Skeletal muscle tissue (tissue), 4 donors: ENCODE results near the gene ANO7. TPM values are rescaled to one million over a fixed set of nuclear protein-coding genes. Genes with fewer than 3 reads are reported as not detected.

Source experiments
- H3K27ac ChIP-seq: one replicate; pipeline ENCODE4 v1.7.0; 2013; ENCODE audit warnings: mild to moderate bottlenecking, low read depth, low read length, inconsistent platforms
- H3K27me3 ChIP-seq, 3 donors: one replicate each; pipeline ENCODE4 v1.7.0; 2013; ENCODE audit warnings: low read length in 3 of 3; ENCODE audit not compliant: control insufficient read depth in 3 of 3, insufficient read depth in 3 of 3
- H3K36me3 ChIP-seq, 3 donors: one replicate each; pipeline ENCODE4 v1.7.0; 2013; ENCODE audit warnings: low read length in 3 of 3; ENCODE audit not compliant: control insufficient read depth in 3 of 3, insufficient read depth in 3 of 3
- H3K4me1 ChIP-seq, 3 donors: one replicate each; pipeline ENCODE4 v1.7.0; 2013; ENCODE audit warnings: low read length in 3 of 3, mild to moderate bottlenecking in 3 of 3; ENCODE audit not compliant: control insufficient read depth in 3 of 3, insufficient read depth in 3 of 3
- H3K4me3 ChIP-seq, 3 donors: one replicate each; pipeline ENCODE4 v1.7.0; 2013; ENCODE audit warnings: low read length in 3 of 3
- H3K9ac ChIP-seq, 3 donors: one replicate each; pipeline ENCODE4 v1.7.0; 2013; ENCODE audit warnings: low read length in 3 of 3, mild to moderate bottlenecking in 3 of 3, moderate library complexity in 2 of 3, low read depth in 1 of 3
- H3K9me3 ChIP-seq, 3 donors: one replicate each; pipeline ENCODE4 v1.7.0; 2013; ENCODE audit warnings: low read length in 3 of 3; ENCODE audit not compliant: control insufficient read depth in 3 of 3
- total RNA-seq: library from RNA; depleted of rRNA; stranded (reverse); fragments of >200 nt; gene quantifications from one replicate; pipeline ENCODE4 v1.2.3, GENCODE V29; 2014
- donor health status: Osteomylitis.

The ANO7 gene
- total RNA-seq, 1 donor from 2014 or later: not detected

DNA sequence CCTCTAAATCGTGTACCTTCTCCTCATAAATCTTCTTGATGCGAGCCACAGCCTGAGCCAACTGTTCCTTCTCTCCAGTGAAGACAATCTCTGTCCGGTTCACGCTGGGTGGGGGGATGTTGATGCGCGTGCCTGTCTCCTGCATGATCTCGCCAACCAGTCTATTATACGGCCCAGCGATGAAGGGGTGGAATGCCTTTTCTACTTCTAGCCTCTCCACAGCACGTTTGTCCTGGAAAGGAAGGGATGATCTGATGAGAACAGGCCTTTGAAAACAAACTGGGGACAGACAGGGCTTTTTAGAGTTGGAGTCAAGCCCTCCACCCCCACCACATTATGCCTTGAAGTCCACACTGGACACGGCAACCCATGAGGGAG, 67.7 kb downstream of the ANO7 start:
- no peak overlapping the region for H3K4me3 ChIP-seq
- H3K36me3 ChIP-seq: peaks cover 62 to 77% (median 70%) of the 10 kb centered on the region in 3 donors
- no peak overlapping the region for H3K9ac ChIP-seq
- H3K9me3 ChIP-seq: no peaks in the 10 kb centered on the region
- no peaks in the 10 kb centered on the region for H3K27me3 ChIP-seq
- H3K4me1 ChIP-seq: no peaks in the 10 kb centered on the region
- H3K27ac ChIP-seq: no peak overlapping the region

DNA sequence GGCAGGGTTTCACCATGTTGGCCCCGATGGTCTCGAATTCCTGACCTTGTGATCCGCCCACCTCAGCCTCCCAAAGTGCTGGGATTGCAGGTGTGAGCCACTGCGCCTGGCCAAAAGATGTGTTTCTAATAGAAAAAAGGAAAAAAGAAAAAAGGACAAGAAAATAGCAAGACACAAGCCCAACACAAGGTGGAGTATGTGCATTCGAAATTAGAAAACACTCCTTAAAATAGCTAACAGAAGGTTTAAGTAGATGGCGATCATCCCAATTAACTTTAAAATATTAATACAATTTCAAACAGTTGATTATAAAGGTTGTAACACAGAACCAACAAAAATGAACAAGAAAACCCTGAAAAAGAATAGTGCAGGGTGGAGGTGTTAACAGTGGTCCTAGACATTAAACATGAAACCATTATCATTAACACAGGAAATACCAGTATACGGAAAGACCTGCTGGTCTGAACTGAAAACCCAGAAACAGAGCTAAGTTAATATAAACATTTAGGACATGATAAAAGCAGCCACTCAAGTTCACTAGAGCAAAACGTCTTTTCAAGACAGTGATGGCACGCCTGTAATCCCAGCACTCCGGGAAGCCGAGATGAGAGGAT, 69.0 kb downstream of the ANO7 start:
- peaks cover 65 to 77% (median 72%) of the 10 kb centered on the region in 3 donors for H3K36me3 ChIP-seq
- H3K27ac ChIP-seq: no peak overlapping the region
- H3K27me3 ChIP-seq: no peaks in the 10 kb centered on the region
- H3K4me1 ChIP-seq: peaks cover 0 to 2% (median 0%) of the 10 kb centered on the region in 3 donors
- no peak overlapping the region for H3K4me3 ChIP-seq
- no peaks in the 10 kb centered on the region for H3K9me3 ChIP-seq
- H3K9ac ChIP-seq: no peak overlapping the region

DNA sequence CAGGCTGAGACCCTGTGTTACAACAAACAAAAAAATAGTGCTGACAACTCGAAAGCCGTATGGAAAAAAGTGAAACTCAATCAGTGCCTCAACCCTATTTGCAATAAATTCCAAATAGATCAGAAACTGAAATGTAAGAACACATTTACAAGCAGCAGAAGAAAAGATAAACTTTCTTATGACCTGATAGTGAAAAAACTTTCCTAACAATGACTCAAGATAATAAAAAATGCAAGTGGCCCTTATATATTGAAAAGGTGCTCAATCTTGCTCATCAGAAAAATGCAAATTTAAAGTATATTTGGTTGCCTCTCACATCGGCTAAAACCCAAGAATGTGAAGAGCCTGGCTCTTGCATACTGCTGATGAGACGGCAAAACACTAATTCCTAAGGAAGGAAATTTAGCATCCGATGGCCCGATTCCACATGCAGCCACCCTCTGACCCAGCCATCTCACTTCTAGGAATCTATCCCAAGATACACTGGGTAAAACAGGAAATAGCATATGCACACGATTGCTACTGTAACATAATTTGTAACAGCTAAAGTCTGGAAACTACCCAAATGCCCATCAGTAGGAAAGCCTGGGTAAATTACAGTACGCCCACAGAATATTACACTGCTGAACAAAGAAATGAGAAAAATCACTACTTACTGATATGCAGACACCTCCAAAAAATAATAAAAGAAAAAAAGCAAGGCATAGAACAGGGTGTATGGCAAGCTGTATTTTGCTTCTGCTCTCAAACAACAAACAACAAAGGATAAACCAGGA, 70.2 kb downstream of the ANO7 start:
- Histone ChIP-seq H3K9ac (no peak overlapping the region), H3K4me1 (peaks cover 0 to 2% (median 0%) of the 10 kb centered on the region in 3 donors), H3K9me3 (no peaks in the 10 kb centered on the region), H3K36me3 (peaks cover 65 to 77% (median 72%) of the 10 kb centered on the region in 3 donors), H3K4me3 (no peak overlapping the region), H3K27ac (no peak overlapping the region), H3K27me3 (no peaks in the 10 kb centered on the region)

DNA sequence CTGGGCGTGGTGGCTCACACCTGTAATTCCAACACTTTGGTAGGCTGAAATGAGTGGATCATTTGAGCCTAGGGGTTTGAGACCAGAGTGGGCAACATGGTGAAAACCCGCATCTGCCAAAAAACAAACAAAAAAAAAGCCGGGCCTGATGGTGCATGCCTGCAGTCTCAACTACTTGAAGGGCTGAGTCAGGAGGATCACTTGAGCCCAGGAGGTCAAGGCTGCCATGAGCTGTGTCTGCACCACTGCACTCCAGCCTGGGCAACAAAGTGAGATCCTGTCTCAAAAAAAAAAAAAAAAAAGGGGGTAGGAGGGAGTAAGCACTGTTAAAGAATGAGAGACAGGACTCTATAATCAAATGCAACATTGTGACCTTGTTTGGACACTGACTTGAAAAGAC, 72.4 kb downstream of the ANO7 start:
- H3K4me1 ChIP-seq: peaks cover 0 to 2% (median 0%) of the 10 kb centered on the region in 3 donors
- H3K4me3 ChIP-seq: no peak overlapping the region
- H3K9ac ChIP-seq: no peak overlapping the region
- H3K27me3 ChIP-seq: no peaks in the 10 kb centered on the region
- H3K9me3 ChIP-seq: no peaks in the 10 kb centered on the region
- H3K27ac ChIP-seq: no peak overlapping the region
- H3K36me3 ChIP-seq: peaks cover 58 to 68% (median 65%) of the 10 kb centered on the region in 3 donors

DNA sequence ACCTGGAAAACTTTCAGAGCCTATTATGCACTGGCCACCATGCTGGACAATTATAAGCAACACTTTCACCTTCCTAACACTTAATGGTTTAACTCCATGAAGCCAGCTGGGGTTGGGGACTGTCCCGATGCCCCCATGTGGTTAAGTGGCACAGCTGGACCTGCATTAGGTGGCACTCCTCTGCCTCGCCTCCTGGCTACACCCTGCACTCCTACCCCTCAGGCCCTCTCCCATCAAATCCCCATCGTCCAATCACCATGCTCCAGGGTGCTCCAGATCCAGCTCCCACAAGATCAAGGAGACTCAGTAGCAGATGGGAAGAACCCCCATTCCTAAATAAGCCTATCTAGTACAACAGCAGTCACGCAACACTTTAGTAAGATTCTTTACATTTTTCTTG, 73.2 kb downstream of the ANO7 start:
- no peaks in the 10 kb centered on the region for H3K27me3 ChIP-seq
- peaks cover 55 to 66% (median 65%) of the 10 kb centered on the region in 3 donors for H3K36me3 ChIP-seq
- H3K27ac ChIP-seq: no peak overlapping the region
- H3K9ac ChIP-seq: no peak overlapping the region
- H3K9me3 ChIP-seq: no peaks in the 10 kb centered on the region
- H3K4me3 ChIP-seq: no peak overlapping the region
- H3K4me1 ChIP-seq: peaks cover 0 to 2% (median 0%) of the 10 kb centered on the region in 3 donors

DNA sequence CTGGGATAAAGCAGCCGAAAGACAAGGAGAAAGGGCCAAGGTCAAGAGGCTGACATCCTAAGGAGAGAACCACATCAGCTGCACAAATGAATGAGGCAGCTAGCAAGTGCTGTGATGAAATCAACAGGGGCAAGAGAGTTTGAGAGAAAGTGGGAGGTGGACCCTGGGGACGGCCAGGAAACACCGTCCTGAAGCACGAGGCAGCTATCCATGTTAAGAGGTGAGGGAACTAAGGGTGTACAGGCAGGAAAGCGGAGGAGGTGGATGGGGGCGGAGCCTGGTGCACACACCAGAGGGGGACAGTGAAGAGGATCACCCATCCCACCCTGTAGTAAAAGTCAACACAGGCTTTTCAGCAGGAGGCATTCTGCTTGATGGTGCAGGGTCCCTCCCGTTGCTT, 74.6 kb downstream of the ANO7 start:
- no peaks in the 10 kb centered on the region for H3K9me3 ChIP-seq
- peaks cover 0 to 2% (median 0%) of the 10 kb centered on the region in 3 donors for H3K4me1 ChIP-seq
- H3K4me3 ChIP-seq: no peak overlapping the region
- no peak overlapping the region for H3K9ac ChIP-seq
- H3K27ac ChIP-seq: no peak overlapping the region
- no peaks in the 10 kb centered on the region for H3K27me3 ChIP-seq
- H3K36me3 ChIP-seq: peaks cover 59 to 70% (median 67%) of the 10 kb centered on the region in 3 donors

DNA sequence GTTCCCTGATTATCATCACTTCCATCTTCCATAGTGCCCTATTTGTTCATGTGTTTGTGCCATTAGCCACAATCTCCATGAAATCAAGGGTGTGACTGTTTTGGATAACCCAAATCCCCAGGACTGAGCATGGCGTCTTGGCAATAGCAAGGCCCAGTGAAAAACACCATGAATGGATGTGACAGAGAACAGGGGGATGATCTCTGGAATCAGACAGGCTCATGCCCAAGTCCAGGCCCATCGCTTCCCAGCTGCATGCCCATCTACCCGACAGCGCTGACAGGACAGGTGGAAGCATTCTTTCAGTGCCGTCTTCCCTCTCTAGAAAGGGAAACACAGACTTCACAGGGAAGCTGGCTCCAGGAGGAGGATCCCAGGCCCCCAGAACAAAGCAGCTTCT, 77.0 kb downstream of the ANO7 start:
- Histone ChIP-seq H3K27me3 (no peaks in the 10 kb centered on the region), H3K27ac (no peak overlapping the region), H3K36me3 (peaks cover 49 to 62% (median 57%) of the 10 kb centered on the region in 3 donors), H3K4me3 (no peak overlapping the region), H3K4me1 (peaks cover 18 to 20% (median 18%) of the 10 kb centered on the region in 3 donors), H3K9me3 (no peaks in the 10 kb centered on the region), H3K9ac (no peak overlapping the region)

DNA sequence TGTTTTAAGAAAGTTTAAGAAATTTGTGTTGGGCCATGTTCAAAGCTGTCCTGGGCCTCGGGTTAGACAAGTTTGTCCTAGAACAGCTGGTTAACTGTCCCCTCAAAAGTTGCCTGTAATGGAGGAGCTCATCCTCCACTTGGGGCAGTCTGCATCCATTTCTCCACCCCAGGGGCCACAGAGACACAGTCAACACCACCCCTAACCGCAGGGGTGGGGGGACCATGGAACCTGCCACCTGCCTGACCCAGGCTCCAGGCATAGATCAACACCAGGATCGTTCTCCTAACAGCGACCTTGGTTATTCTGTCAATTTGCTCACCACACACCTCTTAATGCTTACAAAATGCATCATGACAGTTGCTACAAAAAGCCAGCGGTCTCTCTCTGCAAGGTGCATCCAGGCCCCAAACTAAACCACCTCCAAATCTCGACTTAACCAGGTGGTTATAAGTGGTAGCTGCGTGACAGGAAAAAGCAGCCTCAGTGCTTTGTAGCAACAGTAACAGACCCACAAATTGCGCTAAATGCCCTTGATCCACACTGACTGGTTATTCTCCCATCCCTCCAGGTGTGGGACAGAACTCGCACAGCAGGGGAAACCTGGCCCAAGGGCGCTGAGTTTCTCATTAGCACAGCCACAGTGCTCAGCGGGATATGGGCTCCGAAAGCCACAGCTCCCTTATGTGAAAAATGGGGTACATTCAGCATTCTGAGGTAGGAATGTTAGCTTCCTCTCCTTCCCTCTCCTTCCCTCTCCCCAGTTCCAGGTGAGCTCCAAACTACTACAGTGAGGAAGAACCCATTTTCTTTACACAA, 79.0 kb downstream of the ANO7 start:
- peaks cover 31 to 45% (median 39%) of the 10 kb centered on the region in 3 donors for H3K36me3 ChIP-seq
- H3K4me3 ChIP-seq: no peak overlapping the region
- H3K9me3 ChIP-seq: no peaks in the 10 kb centered on the region
- no peaks in the 10 kb centered on the region for H3K27me3 ChIP-seq
- peaks cover 28 to 32% (median 29%) of the 10 kb centered on the region in 3 donors for H3K4me1 ChIP-seq
- H3K9ac ChIP-seq: no peak overlapping the region
- no peak overlapping the region for H3K27ac ChIP-seq

DNA sequence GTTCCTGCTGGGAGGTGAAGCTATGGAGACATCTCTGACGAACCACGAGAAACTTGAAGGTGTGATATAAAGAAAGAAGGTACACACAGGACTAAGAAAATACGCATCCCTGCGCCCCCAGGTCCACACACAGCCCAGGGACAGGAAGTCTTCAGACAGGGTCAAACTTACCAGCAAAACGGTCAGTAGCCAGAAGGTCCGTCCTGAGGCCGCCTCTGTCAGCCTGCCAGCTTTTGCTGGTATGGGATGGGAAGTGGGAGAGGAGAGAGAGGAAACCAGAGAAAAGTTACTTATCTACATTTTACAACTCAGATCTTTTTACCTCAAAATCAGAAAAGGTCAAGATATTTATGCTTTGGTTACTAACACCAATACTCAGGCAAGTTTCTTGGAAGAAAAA, 79.8 kb downstream of the ANO7 start:
- H3K9ac ChIP-seq: no peak overlapping the region
- peaks cover 22 to 37% (median 31%) of the 10 kb centered on the region in 3 donors for H3K36me3 ChIP-seq
- H3K27me3 ChIP-seq: no peaks in the 10 kb centered on the region
- H3K27ac ChIP-seq: no peak overlapping the region
- H3K4me3 ChIP-seq: no peak overlapping the region
- no peaks in the 10 kb centered on the region for H3K9me3 ChIP-seq
- peaks cover 32 to 37% (median 33%) of the 10 kb centered on the region in 3 donors for H3K4me1 ChIP-seq
